Suprapubic skin (tissue), 4 donors: Measurements from ENCODE around the gene HIVEP3.

ENCODE experiments used
- EP300 ChIP-seq: sonication (generic); formaldehyde crosslinking; IDR thresholded peaks from one replicate; pipeline ENCODE4 v1.6.1; 2017; ENCODE audit warnings: antibody characterized with exemption
- POLR2A ChIP-seq, 2 donors: fragments of 450-650 bp; IDR thresholded peaks; one replicate each; pipeline ENCODE4 v1.6.1; 2017; ENCODE audit warnings: antibody characterized with exemption in 2 of 2, mild to moderate bottlenecking in 2 of 2, moderate library complexity in 2 of 2
- POLR2AphosphoS5 ChIP-seq, 3 donors: sonication (generic); formaldehyde crosslinking; IDR thresholded peaks; one replicate each; pipeline ENCODE4 v1.6.1; 2017; ENCODE audit warnings: antibody characterized with exemption in 3 of 3
- TF ChIP-seq, protein P1 (sequence below), 2 donors: fragments of 200-600 bp in 1 of 2; fragments of 450-650 bp in 1 of 2; sonication (generic) in 1 of 2; IDR thresholded peaks; one replicate each; pipeline ENCODE4 v1.5.1; 2016 to 2019; ENCODE audit warnings: antibody characterized with exemption in 2 of 2, mild to moderate bottlenecking in 1 of 2, moderate library complexity in 1 of 2

GRCh38 chr1:41887365-41887764 is 31.4 kb downstream of the HIVEP3 start:
- TF ChIP-seq, protein P1, sequence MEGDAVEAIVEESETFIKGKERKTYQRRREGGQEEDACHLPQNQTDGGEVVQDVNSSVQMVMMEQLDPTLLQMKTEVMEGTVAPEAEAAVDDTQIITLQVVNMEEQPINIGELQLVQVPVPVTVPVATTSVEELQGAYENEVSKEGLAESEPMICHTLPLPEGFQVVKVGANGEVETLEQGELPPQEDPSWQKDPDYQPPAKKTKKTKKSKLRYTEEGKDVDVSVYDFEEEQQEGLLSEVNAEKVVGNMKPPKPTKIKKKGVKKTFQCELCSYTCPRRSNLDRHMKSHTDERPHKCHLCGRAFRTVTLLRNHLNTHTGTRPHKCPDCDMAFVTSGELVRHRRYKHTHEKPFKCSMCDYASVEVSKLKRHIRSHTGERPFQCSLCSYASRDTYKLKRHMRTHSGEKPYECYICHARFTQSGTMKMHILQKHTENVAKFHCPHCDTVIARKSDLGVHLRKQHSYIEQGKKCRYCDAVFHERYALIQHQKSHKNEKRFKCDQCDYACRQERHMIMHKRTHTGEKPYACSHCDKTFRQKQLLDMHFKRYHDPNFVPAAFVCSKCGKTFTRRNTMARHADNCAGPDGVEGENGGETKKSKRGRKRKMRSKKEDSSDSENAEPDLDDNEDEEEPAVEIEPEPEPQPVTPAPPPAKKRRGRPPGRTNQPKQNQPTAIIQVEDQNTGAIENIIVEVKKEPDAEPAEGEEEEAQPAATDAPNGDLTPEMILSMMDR (IDR thresholded peaks at IDR 0.05), result no peak
- TF ChIP-seq POLR2A (IDR thresholded peaks at IDR 0.05) (no peak), EP300 (no peak), POLR2AphosphoS5 (IDR thresholded peaks at IDR 0.05) (no peak)
